ENCODE results near the gene C4orf54.

Gene C4orf54

GRCh38 chr4:99645638-99646037 is 12.0 kb downstream of the C4orf54 start:
- H3K4me3 ChIP-seq (ENCODE audit: low read depth, low read length), result no peak overlapping the region
- no peak overlapping the region for H3K27ac ChIP-seq
- no peaks in the 10 kb centered on the region for H3K36me3 ChIP-seq (ENCODE audit: control insufficient read depth, insufficient read depth, low read length)
- no peaks in the 10 kb centered on the region for H3K9me3 ChIP-seq (ENCODE audit: control insufficient read depth, low read length)
- TF ChIP-seq CTCF (IDR thresholded peaks at IDR 0.05), result no peak
- no peak overlapping the region for H2AFZ ChIP-seq
- H3K4me2 ChIP-seq (ENCODE audit: low read length), result no peak overlapping the region
- H3K79me2 ChIP-seq, result no peaks in the 10 kb centered on the region
- H3K4me1 ChIP-seq, result no peaks in the 10 kb centered on the region
- H3K27me3 ChIP-seq (ENCODE audit: control insufficient read depth, insufficient read depth, low read length), result no peaks in the 10 kb centered on the region
- H3K9ac ChIP-seq, result no peak overlapping the region

- H3K9me3 ChIP-seq (ENCODE audit: control insufficient read depth, low read length), result no peaks in the 10 kb centered on the region
- H3K27me3 ChIP-seq (ENCODE audit: control insufficient read depth, insufficient read depth, low read length), result no peaks in the 10 kb centered on the region
- H2AFZ ChIP-seq, result no peak overlapping the region
- H3K9ac ChIP-seq, result no peak overlapping the region
- no peak overlapping the region for H3K27ac ChIP-seq
- no peaks in the 10 kb centered on the region for H3K4me1 ChIP-seq
- H3K4me3 ChIP-seq (ENCODE audit: low read depth, low read length), result no peak overlapping the region
- no peaks in the 10 kb centered on the region for H3K79me2 ChIP-seq
- TF ChIP-seq CTCF (IDR thresholded peaks at IDR 0.05), result no peak
- no peak overlapping the region for H3K4me2 ChIP-seq (ENCODE audit: low read length)
- H3K36me3 ChIP-seq (ENCODE audit: control insufficient read depth, insufficient read depth, low read length), result no peaks in the 10 kb centered on the region
Measured at GRCh38 chr4:99645036-99645435, 12.6 kb downstream of the C4orf54 start.

- Histone ChIP-seq H3K4me1 (no peaks in the 10 kb centered on the region), H3K27ac (no peak overlapping the region)
- TF ChIP-seq CTCF (IDR thresholded peaks at IDR 0.05), result no peak
Measured at GRCh38 chr4:99644453-99644852, 13.2 kb downstream of the C4orf54 start.

GRCh38 chr4:99642725-99643489 is 14.7 kb downstream of the C4orf54 start:
- no peak overlapping the region for H3K27ac ChIP-seq
- no peak overlapping the region for H3K9ac ChIP-seq
- H3K36me3 ChIP-seq (ENCODE audit: control insufficient read depth, insufficient read depth, low read length), result no peaks in the 10 kb centered on the region
- H3K4me3 ChIP-seq (ENCODE audit: low read depth, low read length), result no peak overlapping the region
- no peaks in the 10 kb centered on the region for H3K9me3 ChIP-seq (ENCODE audit: control insufficient read depth, low read length)
- no peak for TF ChIP-seq CTCF (IDR thresholded peaks at IDR 0.05)
- no peaks in the 10 kb centered on the region for H3K27me3 ChIP-seq (ENCODE audit: control insufficient read depth, insufficient read depth, low read length)
- no peaks in the 10 kb centered on the region for H3K79me2 ChIP-seq
- no peak overlapping the region for H3K4me2 ChIP-seq (ENCODE audit: low read length)
- H2AFZ ChIP-seq, result no peak overlapping the region
- no peaks in the 10 kb centered on the region for H3K4me1 ChIP-seq

More at GRCh38 chr4:99644453-99644852, 13.2 kb downstream of the C4orf54 start:
- H3K27me3 ChIP-seq (ENCODE audit: control insufficient read depth, insufficient read depth, low read length), result no peaks in the 10 kb centered on the region
- no peaks in the 10 kb centered on the region for H3K36me3 ChIP-seq (ENCODE audit: control insufficient read depth, insufficient read depth, low read length)
- H3K79me2 ChIP-seq, result no peaks in the 10 kb centered on the region
- H3K4me3 ChIP-seq (ENCODE audit: low read depth, low read length), result no peak overlapping the region
- no peak overlapping the region for H3K4me2 ChIP-seq (ENCODE audit: low read length)
- H2AFZ ChIP-seq, result no peak overlapping the region
- no peaks in the 10 kb centered on the region for H3K9me3 ChIP-seq (ENCODE audit: control insufficient read depth, low read length)
- H3K9ac ChIP-seq, result no peak overlapping the region

GRCh38 chr4:99640676-99641075 is 17.0 kb downstream of the C4orf54 start:
- Histone ChIP-seq H3K4me1 (no peaks in the 10 kb centered on the region), H3K79me2 (no peaks in the 10 kb centered on the region), H2AFZ (no peak overlapping the region), H3K9ac (no peak overlapping the region), H3K27me3 (ENCODE audit: control insufficient read depth, insufficient read depth, low read length) (no peaks in the 10 kb centered on the region), H3K27ac (no peak overlapping the region), H3K36me3 (ENCODE audit: control insufficient read depth, insufficient read depth, low read length) (no peaks in the 10 kb centered on the region), H3K9me3 (ENCODE audit: control insufficient read depth, low read length) (no peaks in the 10 kb centered on the region), H3K4me3 (ENCODE audit: low read depth, low read length) (no peak overlapping the region), H3K4me2 (ENCODE audit: low read length) (no peak overlapping the region)
- no peak for TF ChIP-seq CTCF (IDR thresholded peaks at IDR 0.05)
